A673 (cell line): ENCODE measurements around the gene QPCTL. TPM values are rescaled to one million over a fixed set of nuclear protein-coding genes. Genes with fewer than 3 reads are reported as not detected.
A peak's percentile ranks its signal among the peaks of the same experiment; 100 is the strongest.

Source experiments
- BruUV-seq: library from RNA; stranded (reverse); fragments of 400-500 nt; replicated peaks from 2 replicates; lab custom pipeline; 2021; lab: Mats Ljungman, UMichigan
- CTCF ChIA-PET: fragments of 300-600 bp; sonication (Branson Sonifier 250); formaldehyde crosslinking; loops from one replicate; lab custom pipeline; 2022; ENCODE audit warnings: antibody characterized with exemption; lab: Charles Lee
- POLR2A ChIA-PET: fragments of 300-600 bp; sonication (Branson Sonifier 250); formaldehyde crosslinking; loops from one replicate; lab custom pipeline; 2022; ENCODE audit warnings: antibody characterized with exemption; ENCODE audit not compliant: low non-redundant PET; lab: Charles Lee
- DNase-seq: peaks from one replicate; pipeline ENCODE4 v3.0.0-alpha.2; 2015; ENCODE audit warnings: low spot score
- H3K27ac ChIP-seq: fragments of 200-600 bp; sonication (generic); 2 replicates; pipeline ENCODE4 v1.5.1; 2016; ENCODE audit warnings: mixed run types, low read depth, mild to moderate bottlenecking, mixed read lengths, antibody characterized with exemption, low read length; ENCODE audit not compliant: poor library complexity, severe bottlenecking
- H3K27me3 ChIP-seq: fragments of 200-600 bp; sonication (generic); replicated peaks from 2 replicates; pipeline ENCODE4 v1.6.1; 2017; ENCODE audit warnings: mixed run types, low read depth, mild to moderate bottlenecking, mixed read lengths, antibody characterized with exemption, low read length; ENCODE audit not compliant: insufficient read depth, poor library complexity
- H3K36me3 ChIP-seq: fragments of 200-600 bp; sonication (generic); 2 replicates; pipeline ENCODE4 v1.6.1; 2016; ENCODE audit warnings: mixed run types, mild to moderate bottlenecking, mixed read lengths, antibody characterized with exemption, low read length; ENCODE audit not compliant: insufficient read depth, poor library complexity, severe bottlenecking
- H3K4me1 ChIP-seq: fragments of 200-600 bp; sonication (generic); 2 replicates; pipeline ENCODE4 v1.6.1; 2017; ENCODE audit warnings: mixed run types, mild to moderate bottlenecking, mixed read lengths, antibody characterized with exemption, low read length; ENCODE audit not compliant: insufficient read depth, poor library complexity, severe bottlenecking
- H3K4me3 ChIP-seq: fragments of 200-600 bp; sonication (generic); 2 replicates; pipeline ENCODE4 v1.5.1; 2016; ENCODE audit warnings: low read depth, mixed run types, mild to moderate bottlenecking, mixed read lengths, low read length; ENCODE audit not compliant: poor library complexity, severe bottlenecking
- H3K9me3 ChIP-seq: fragments of 200-600 bp; sonication (generic); 2 replicates; pipeline ENCODE4 v1.6.1; 2016; ENCODE audit warnings: mixed run types, low read depth, mild to moderate bottlenecking, mixed read lengths, antibody characterized with exemption, low read length; ENCODE audit not compliant: poor library complexity, severe bottlenecking
- EZH2 ChIP-seq: fragments of 200-600 bp; sonication (generic); IDR thresholded peaks from 2 replicates; pipeline ENCODE4 v1.6.1; 2017; ENCODE audit warnings: borderline replicate concordance, low read depth, mild to moderate bottlenecking, mixed read lengths, antibody characterized with exemption, low read length; ENCODE audit not compliant: poor library complexity, severe bottlenecking
- intact Hi-C: fragments of 100-400 bp; cut with micrococcal nuclease; formaldehyde crosslinking; loops from one replicate; pipeline ENCODE4 v1.10.0; 2022; ENCODE audit not compliant: unreplicated experiment
- total RNA-seq: library from RNA; stranded (reverse); gene quantifications from 2 replicates; pipeline ENCODE4 v1.2.3, GENCODE V29; 2021
- TF ChIP-seq, protein P1 (sequence below): fragments of 300-800, 200-600 bp; sonication (generic); conservative IDR thresholded peaks from 2 replicates; pipeline ENCODE4 v1.5.1; 2017; ENCODE audit warnings: low read depth, mild to moderate bottlenecking, antibody characterized with exemption, low read length, moderate library complexity, mixed read lengths

QPCTL gene
- total RNA-seq, 1 experiment from 2014 or later = 12.8 TPM

GRCh38 chr19:45710356-45711130 lies 18.1 kb downstream of the QPCTL start:
- intact Hi-C loops = no loop called here
- no TSS peak for BruUV-seq
- H3K36me3 ChIP-seq = peaks cover 7% of the 10 kb centered on the region
- no peak overlapping the region for H3K4me3 ChIP-seq
- no peak for DNase-seq
- ChIA-PET CTCF (interaction anchor here (1.1 kb wide), 1 partner anchor 19 kb away, joined by 3 read pairs; the partner anchor contains the start of genes QPCTL and SNRPD2), POLR2A (no interaction called here)
- H3K4me1 ChIP-seq = no peaks in the 10 kb centered on the region
- H3K27me3 ChIP-seq = no peaks in the 10 kb centered on the region
- H3K27ac ChIP-seq = peak overlapping the region; percentile 18
- TF ChIP-seq, protein P1, sequence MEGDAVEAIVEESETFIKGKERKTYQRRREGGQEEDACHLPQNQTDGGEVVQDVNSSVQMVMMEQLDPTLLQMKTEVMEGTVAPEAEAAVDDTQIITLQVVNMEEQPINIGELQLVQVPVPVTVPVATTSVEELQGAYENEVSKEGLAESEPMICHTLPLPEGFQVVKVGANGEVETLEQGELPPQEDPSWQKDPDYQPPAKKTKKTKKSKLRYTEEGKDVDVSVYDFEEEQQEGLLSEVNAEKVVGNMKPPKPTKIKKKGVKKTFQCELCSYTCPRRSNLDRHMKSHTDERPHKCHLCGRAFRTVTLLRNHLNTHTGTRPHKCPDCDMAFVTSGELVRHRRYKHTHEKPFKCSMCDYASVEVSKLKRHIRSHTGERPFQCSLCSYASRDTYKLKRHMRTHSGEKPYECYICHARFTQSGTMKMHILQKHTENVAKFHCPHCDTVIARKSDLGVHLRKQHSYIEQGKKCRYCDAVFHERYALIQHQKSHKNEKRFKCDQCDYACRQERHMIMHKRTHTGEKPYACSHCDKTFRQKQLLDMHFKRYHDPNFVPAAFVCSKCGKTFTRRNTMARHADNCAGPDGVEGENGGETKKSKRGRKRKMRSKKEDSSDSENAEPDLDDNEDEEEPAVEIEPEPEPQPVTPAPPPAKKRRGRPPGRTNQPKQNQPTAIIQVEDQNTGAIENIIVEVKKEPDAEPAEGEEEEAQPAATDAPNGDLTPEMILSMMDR = no peak
- no peak for TF ChIP-seq EZH2
- no peaks in the 10 kb centered on the region for H3K9me3 ChIP-seq

- no peaks in the 10 kb centered on the region for H3K4me1 ChIP-seq
- no peak overlapping the region for H3K4me3 ChIP-seq
- peaks cover 7% of the 10 kb centered on the region for H3K36me3 ChIP-seq
- TF ChIP-seq, protein P1 = no peak
- ChIA-PET CTCF (no interaction called here), POLR2A (no interaction called here)
- no peaks in the 10 kb centered on the region for H3K9me3 ChIP-seq
- H3K27me3 ChIP-seq = no peaks in the 10 kb centered on the region
- H3K27ac ChIP-seq = no peak overlapping the region
- intact Hi-C loops = no loop called here
- no peak for DNase-seq
- no TSS peak for BruUV-seq
Measured at GRCh38 chr19:45711851-45712698, 19.6 kb downstream of the QPCTL start.

GRCh38 chr19:45712699-45713067 lies 20.2 kb downstream of the QPCTL start:
- ChIA-PET CTCF (no interaction called here), POLR2A (no interaction called here)
- DNase-seq = no peak
- Histone ChIP-seq H3K9me3 (no peaks in the 10 kb centered on the region), H3K4me1 (peaks cover under 1% of the 10 kb centered on the region), H3K36me3 (peaks cover 7% of the 10 kb centered on the region), H3K27ac (no peak overlapping the region), H3K27me3 (no peaks in the 10 kb centered on the region), H3K4me3 (no peak overlapping the region)
- no TSS peak for BruUV-seq
- intact Hi-C loops = no loop called here
- TF ChIP-seq, protein P1 = no peak
- TF ChIP-seq EZH2 = no peak
